Ishikawa (cell line): Measurements from ENCODE around the gene SLC39A9.

Experiments used
- CEBPB ChIP-seq: IDR thresholded peaks from 2 replicates; pipeline ENCODE4 v1.6.1; 2012
- CREB1 ChIP-seq: IDR thresholded peaks from 2 replicates; pipeline ENCODE4 v1.6.1; 2012; ENCODE audit warnings: low read depth
- EGR1 ChIP-seq: IDR thresholded peaks from 2 replicates; pipeline ENCODE4 v1.6.1; 2012
- EP300 ChIP-seq: IDR thresholded peaks from 2 replicates; pipeline ENCODE4 v1.6.1; 2012; ENCODE audit warnings: borderline replicate concordance
- FOXM1 ChIP-seq: IDR thresholded peaks from 2 replicates; pipeline ENCODE4 v1.6.1; 2012; ENCODE audit warnings: low read depth, borderline replicate concordance
- MAX ChIP-seq: IDR thresholded peaks from 2 replicates; pipeline ENCODE4 v1.6.1; 2012
- NFIC ChIP-seq: IDR thresholded peaks from 2 replicates; pipeline ENCODE4 v1.6.1; 2012
- RAD21 ChIP-seq: IDR thresholded peaks from 2 replicates; pipeline ENCODE4 v1.6.1; 2012; ENCODE audit warnings: low read depth
- TAF1 ChIP-seq: IDR thresholded peaks from 2 replicates; pipeline ENCODE4 v1.6.1; 2012; ENCODE audit warnings: low read depth, mild to moderate bottlenecking
- TCF12 ChIP-seq: IDR thresholded peaks from 2 replicates; pipeline ENCODE4 v1.6.1; 2012; ENCODE audit warnings: low read depth
- TEAD4 ChIP-seq: IDR thresholded peaks from 2 replicates; pipeline ENCODE4 v1.6.1; 2012
- USF1 ChIP-seq: IDR thresholded peaks from 2 replicates; pipeline ENCODE4 v1.6.1; 2012
- YY1 ChIP-seq: IDR thresholded peaks from 2 replicates; pipeline ENCODE4 v1.6.1; 2012; ENCODE audit warnings: low read depth
- ZBTB7A ChIP-seq: IDR thresholded peaks from 2 replicates; pipeline ENCODE4 v1.6.1; 2012; ENCODE audit warnings: low read depth
- TF ChIP-seq, protein P1 (sequence below): IDR thresholded peaks from 2 replicates; pipeline ENCODE4 v1.6.1; 2012; ENCODE audit warnings: low read depth, mild to moderate bottlenecking

Gene SLC39A9

DNA sequence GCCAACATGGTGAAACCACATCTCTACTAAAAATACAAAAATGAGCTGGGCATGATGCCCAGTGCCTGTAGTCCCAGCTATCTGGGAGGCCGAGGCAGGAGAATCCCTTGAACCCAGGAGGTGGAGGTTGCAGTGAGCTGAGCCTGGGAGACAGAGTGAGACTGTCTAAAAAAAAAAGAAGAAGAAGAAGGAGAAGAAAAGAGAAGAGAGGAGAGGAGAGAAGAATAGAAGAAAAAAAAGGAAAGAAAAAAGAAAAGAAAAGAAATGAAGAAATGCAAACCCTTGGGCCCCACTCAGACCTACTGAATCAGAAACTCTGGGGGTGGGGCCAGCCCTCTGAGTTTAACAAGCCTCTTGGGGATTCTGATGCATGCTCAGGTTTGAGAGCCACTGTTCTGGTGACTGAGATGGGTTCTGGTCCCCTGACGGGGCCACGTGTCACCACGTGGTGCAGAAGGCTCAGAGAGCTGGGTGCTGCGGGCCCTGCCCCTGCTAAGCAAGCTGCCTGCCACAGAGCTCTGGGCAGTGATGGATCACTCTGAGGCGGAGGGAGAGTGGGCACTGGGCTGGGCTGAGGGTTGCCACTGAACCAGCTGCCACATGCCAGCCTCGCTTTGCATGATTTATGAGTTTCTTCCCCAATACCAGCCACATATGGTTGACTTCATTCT is 37.9 kb upstream of the SLC39A9 start:
- TF ChIP-seq RAD21 (no peak), TAF1 (no peak), EGR1 (no peak), NFIC (no peak), EP300 (no peak), YY1 (no peak), TCF12 (no peak), MAX (no peak), FOXM1 (no peak), CREB1 (no peak), USF1 (no peak), CEBPB (no peak), ZBTB7A (no peak), TEAD4 (no peak)
- TF ChIP-seq, protein P1, sequence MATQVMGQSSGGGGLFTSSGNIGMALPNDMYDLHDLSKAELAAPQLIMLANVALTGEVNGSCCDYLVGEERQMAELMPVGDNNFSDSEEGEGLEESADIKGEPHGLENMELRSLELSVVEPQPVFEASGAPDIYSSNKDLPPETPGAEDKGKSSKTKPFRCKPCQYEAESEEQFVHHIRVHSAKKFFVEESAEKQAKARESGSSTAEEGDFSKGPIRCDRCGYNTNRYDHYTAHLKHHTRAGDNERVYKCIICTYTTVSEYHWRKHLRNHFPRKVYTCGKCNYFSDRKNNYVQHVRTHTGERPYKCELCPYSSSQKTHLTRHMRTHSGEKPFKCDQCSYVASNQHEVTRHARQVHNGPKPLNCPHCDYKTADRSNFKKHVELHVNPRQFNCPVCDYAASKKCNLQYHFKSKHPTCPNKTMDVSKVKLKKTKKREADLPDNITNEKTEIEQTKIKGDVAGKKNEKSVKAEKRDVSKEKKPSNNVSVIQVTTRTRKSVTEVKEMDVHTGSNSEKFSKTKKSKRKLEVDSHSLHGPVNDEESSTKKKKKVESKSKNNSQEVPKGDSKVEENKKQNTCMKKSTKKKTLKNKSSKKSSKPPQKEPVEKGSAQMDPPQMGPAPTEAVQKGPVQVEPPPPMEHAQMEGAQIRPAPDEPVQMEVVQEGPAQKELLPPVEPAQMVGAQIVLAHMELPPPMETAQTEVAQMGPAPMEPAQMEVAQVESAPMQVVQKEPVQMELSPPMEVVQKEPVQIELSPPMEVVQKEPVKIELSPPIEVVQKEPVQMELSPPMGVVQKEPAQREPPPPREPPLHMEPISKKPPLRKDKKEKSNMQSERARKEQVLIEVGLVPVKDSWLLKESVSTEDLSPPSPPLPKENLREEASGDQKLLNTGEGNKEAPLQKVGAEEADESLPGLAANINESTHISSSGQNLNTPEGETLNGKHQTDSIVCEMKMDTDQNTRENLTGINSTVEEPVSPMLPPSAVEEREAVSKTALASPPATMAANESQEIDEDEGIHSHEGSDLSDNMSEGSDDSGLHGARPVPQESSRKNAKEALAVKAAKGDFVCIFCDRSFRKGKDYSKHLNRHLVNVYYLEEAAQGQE = no peak

DNA sequence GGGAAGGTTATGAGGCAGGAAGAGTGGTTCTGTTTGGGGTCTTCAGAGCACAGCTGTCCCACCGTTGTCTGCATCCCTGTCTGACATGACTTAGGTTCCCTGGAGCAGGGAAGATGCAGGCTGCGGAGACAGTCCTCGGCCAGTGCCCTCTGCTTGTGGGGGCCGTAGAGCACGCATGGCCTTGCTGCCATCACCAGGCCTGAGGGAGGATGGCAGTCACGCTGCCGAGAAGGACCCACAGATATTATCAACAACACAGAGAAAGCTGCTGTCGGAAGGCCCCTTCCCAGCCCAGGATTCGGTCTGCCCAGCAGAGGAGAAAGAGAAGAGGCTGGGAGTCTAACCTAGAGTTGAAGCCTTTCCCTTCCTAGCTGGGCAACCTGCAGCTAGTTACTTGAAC is 35.4 kb upstream of the SLC39A9 start:
- TF ChIP-seq TCF12 (no peak), EP300 (no peak), RAD21 (peak; percentile 41; the same call in 1 of the 2 replicates), MAX (no peak)

DNA sequence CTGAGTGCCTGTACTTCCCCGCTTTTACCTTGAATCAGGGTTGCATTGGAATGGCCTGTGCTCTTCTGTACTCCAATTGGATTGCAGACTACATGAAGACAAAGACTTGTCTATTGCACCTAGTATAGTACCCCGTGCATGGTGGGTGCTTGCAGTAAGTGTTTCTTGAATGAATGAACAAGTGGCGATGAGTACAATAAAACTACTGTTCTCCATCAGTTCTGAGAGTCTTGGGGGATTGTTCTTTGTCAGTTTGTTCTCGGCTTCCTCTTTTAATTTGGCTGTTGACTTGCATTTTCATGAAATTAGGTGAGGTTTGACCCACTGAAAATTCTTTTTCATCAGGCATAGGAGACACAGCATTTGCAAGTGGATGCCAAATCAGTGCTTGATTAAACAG is 34.5 kb upstream of the SLC39A9 start:
- no peak for TF ChIP-seq CREB1
- TF ChIP-seq TEAD4 = no peak

DNA sequence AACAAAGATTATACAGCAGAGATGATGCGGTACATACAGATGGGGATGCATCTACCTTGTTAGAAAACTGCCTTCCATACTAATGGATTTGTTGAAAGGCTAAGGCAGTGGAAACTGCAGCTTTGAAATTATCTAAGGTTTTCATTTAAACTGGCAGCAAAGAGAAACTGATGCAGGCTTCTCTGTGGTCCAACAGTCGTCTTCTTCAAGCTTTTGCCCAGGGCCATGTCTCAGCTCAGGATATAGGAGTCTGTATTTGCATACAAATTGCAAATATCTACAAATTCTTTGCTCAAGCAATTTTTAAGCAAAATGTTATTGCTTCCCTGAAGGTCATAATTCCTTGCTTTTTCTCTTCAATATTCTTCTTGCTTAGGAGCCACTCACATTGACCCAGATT is 34.1 kb upstream of the SLC39A9 start:
- TF ChIP-seq, protein P1 = no peak

DNA sequence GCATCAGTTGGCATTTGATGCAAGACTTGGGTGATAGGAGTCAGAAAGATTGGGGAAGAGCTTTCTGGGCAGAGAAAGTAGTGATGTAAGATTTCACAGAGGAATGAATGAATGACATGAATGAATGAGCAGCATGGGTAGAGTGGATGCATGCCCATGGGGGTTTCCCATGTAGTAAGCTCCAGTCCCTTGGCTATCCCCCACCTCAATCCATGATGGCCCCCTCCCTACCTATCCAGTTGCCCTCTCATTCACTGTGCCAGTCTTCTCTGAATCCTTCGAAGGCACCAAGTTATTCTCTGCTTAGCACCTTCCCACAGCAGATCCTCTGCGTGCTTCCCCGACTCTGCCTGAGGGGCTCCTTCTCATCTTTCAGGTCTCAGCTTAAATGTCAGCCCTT is 32.4 kb upstream of the SLC39A9 start:
- TF ChIP-seq TAF1 (no peak), EGR1 (no peak), ZBTB7A (no peak), MAX (no peak), TCF12 (no peak), RAD21 (no peak), CREB1 (no peak), TEAD4 (no peak), YY1 (no peak), FOXM1 (no peak), CEBPB (no peak), EP300 (no peak), USF1 (no peak)
- TF ChIP-seq, protein P1 = no peak
